GM23248 (cell line): Measurements from ENCODE around the gene CHD3.

Experiments used
- EZH2 ChIP-seq: fragments of 200-600 bp; sonication (generic); IDR thresholded peaks from 2 replicates; pipeline ENCODE4 v1.6.1; 2018; ENCODE audit warnings: antibody characterized with exemption, mild to moderate bottlenecking; ENCODE audit not compliant: insufficient read depth, poor library complexity, severe bottlenecking
- EZH2phosphoT487 ChIP-seq: fragments of 200-600 bp; sonication (generic); IDR thresholded peaks from 2 replicates; pipeline ENCODE4 v1.6.1; 2018; ENCODE audit warnings: antibody characterized with exemption, moderate library complexity, mild to moderate bottlenecking, low read depth; ENCODE audit not compliant: insufficient read depth

DNA sequence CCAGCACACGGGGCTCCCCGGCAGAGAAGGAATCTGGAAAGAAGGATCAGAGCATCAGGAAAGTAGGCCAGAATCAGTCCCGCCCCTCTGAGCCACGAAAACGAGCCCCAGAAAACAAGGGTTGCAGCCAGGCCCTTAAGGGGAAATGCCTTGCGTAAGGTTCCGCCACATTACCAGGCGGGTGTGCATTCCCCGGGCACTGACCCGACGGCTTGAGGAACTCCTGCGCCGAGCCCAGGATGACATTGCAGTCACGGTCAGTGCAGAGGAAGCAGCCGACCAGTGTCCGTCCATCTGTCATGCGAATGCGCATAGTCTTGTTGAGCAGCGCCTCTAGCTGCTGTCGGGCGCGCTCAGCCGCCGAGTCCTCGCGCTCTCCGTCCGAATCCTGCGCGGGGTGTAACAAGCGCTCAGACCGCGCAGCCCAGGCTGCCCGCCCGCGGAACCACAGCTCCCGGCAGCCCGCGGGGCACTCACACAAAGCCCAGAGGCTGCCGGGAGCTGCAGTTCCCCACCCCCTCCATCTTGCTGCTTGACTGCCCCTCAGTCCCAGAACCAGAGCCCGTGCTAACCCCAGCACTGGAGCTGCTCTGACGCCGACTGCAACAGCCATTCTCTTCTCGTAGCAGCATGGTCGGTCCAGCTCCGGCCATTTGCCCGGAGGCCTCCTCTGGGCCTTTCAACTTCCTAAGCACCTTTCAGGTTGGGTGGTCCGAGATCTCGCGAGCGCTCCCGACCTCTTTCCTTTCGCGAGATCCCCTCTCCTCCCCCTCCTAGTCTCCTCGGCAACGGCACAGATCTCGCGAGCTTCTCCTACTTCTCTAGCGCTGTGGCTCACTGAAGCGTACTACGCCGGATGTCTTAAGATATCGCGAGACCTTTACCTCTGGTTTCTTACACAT is 31.5 kb upstream of the CHD3 start, which contains the start of gene NAA38:
- TF ChIP-seq EZH2 (no peak), EZH2phosphoT487 (no peak)
